B cell (primary cell): ENCODE data around the gene DDAH2.

Experiments
- EZH2 ChIP-seq: IDR thresholded peaks from 2 replicates; pipeline ENCODE4 v1.6.1; 2012; ENCODE audit warnings: borderline replicate concordance, low read depth, mild to moderate bottlenecking, moderate library complexity, low read length; ENCODE audit not compliant: insufficient read depth, poor library complexity, severe bottlenecking
- TF ChIP-seq, protein P1 (sequence below): fragments of 200-600 bp; IDR thresholded peaks from one replicate; pipeline ENCODE4 v1.8.0; 2022; ENCODE audit warnings: antibody characterized with exemption, mild to moderate bottlenecking

DNA sequence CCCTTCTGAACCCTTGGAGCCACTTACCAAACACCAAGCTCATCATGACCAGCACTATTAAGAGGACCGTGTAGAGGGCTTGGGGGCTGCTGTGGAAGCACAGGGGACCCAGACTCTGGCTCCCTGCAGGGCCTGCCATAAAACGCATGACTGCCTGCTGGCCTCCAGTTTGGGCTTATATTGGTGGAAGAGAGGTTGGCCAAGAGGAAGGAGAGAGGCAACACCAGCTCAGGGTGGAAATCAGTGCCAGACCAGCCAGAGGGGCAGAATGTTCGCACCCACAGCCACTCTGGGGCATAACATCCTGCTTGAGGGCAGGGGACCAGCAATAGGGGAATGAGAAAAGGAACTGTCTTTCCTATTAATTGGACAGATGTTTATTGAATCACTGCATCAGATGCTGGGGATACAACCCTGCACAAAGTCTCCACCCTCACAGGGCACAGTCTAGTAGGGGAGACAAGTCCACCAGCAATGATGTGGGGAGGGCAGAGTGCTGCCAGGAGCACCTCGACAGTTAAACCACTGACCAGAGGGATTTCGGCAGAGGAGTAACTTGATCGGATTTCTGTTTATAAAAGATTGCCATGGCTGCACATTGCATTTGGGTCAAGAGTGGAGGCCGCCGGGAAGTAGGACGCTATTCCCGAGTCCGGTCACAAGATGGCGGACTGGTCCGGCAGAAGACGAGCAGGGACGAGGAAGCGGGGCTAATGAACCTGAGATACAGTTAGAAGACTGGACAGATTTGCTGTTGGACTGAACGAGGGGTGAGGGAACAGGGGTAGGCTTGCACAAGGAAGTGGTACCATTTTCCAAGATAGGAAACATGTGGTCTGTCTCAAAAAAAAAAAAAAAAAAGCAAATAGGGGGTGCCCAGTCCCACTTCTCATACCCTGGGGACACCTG, 48.6 kb downstream of the DDAH2 start, which contains the start of gene LY6G5C:
- TF ChIP-seq, protein P1, sequence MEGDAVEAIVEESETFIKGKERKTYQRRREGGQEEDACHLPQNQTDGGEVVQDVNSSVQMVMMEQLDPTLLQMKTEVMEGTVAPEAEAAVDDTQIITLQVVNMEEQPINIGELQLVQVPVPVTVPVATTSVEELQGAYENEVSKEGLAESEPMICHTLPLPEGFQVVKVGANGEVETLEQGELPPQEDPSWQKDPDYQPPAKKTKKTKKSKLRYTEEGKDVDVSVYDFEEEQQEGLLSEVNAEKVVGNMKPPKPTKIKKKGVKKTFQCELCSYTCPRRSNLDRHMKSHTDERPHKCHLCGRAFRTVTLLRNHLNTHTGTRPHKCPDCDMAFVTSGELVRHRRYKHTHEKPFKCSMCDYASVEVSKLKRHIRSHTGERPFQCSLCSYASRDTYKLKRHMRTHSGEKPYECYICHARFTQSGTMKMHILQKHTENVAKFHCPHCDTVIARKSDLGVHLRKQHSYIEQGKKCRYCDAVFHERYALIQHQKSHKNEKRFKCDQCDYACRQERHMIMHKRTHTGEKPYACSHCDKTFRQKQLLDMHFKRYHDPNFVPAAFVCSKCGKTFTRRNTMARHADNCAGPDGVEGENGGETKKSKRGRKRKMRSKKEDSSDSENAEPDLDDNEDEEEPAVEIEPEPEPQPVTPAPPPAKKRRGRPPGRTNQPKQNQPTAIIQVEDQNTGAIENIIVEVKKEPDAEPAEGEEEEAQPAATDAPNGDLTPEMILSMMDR: peak; percentile 55
- no peak for TF ChIP-seq EZH2
